HepG2 (cell line): ENCODE data around the gene CPEB3. TPM values are rescaled to one million over a fixed set of nuclear protein-coding genes. Genes with fewer than 3 reads are reported as not detected.
A peak's percentile ranks its signal among the peaks of the same experiment; 100 is the strongest.

Experiments
- ATAC-seq: fragments of 200-7000 bp; cut with Tn5 transposase; 3 replicates; pipeline ENCODE4 v1.9.1; 2020; ENCODE audit warnings: mild to moderate bottlenecking, moderate library complexity
- BruUV-seq: library from RNA; stranded (reverse); fragments of 400-500 nt; replicated peaks from 2 replicates; lab custom pipeline; 2021; lab: Mats Ljungman, UMichigan
- CTCF ChIA-PET: fragments of 300-600 bp; formaldehyde crosslinking; extraction: SDS; loops from one replicate; lab custom pipeline; 2021; ENCODE audit warnings: low total read pairs, inconsistent platforms, low intra/inter-chr PET ratio; lab: Yijun Ruan, JAX
- POLR2A ChIA-PET: fragments of 350-600 bp; sonication (Branson Sonifier 250); formaldehyde crosslinking; loops from one replicate; lab custom pipeline; 2020; ENCODE audit warnings: antibody characterized with exemption, inconsistent platforms; lab: Yijun Ruan, JAX
- DNase-seq: peaks from one replicate; pipeline ENCODE4 v3.0.0-alpha.2; 2015; ENCODE audit warnings: low spot score
- FAIRE-seq: peaks from 3 replicates; lab custom pipeline; 2011; peaks lifted over from hg19 to GRCh38; lab: Jason Lieb, UNC
- H2AFZ ChIP-seq: one replicate; pipeline ENCODE4 v1.6.1; 2011; ENCODE audit warnings: low read length, inconsistent platforms
- H3K27ac ChIP-seq: fragments of 300-600 bp; 3 replicates; pipeline ENCODE4 v1.8.0; 2011; ENCODE audit warnings: mixed run types, mild to moderate bottlenecking, mixed read lengths, low read length, inconsistent platforms; ENCODE audit not compliant: insufficient read depth; ENCODE audit errors: extremely low read length
- H3K27me3 ChIP-seq, 2 experiments: fragments of 200-600 bp in 1 of 2; 2 replicates in 1 of 2; 3 replicates in 1 of 2; pipeline versions ENCODE4 v1.6.0 to v1.8.0; 2011; ENCODE audit warnings: low read length in 2 of 2, mild to moderate bottlenecking in 2 of 2, moderate library complexity in 2 of 2, inconsistent platforms in 1 of 2; ENCODE audit not compliant: insufficient read depth in 2 of 2, control insufficient read depth in 1 of 2
- H3K36me3 ChIP-seq, 2 experiments: fragments of 200-600 bp in 1 of 2; replicated peaks in 1 of 2; 2 replicates in 1 of 2; 3 replicates in 1 of 2; pipeline versions ENCODE4 v1.5.1 to v1.8.0; 2011; ENCODE audit warnings: low read length in 2 of 2, inconsistent platforms in 1 of 2; ENCODE audit not compliant: insufficient read depth in 2 of 2, control insufficient read depth in 1 of 2
- H3K4me1 ChIP-seq: 2 replicates; pipeline ENCODE4 v1.5.1; 2012; ENCODE audit warnings: low read length, inconsistent platforms; ENCODE audit not compliant: insufficient read depth
- H3K4me2 ChIP-seq: 2 replicates; pipeline ENCODE4 v1.6.0; 2011; ENCODE audit warnings: low read depth, low read length, inconsistent platforms
- H3K4me3 ChIP-seq, 3 experiments: fragments of 200-600 bp in 1 of 3; sonication (generic), shearing (Covaris generic) in 1 of 3; replicated peaks in 1 of 3; 2 replicates each; pipeline ENCODE4 v1.5.1; 2011 to 2016; ENCODE audit warnings: low read length in 3 of 3, inconsistent platforms in 2 of 3, low read depth in 2 of 3, mild to moderate bottlenecking in 2 of 3, control low read depth in 1 of 3, mixed read lengths in 1 of 3; ENCODE audit not compliant: insufficient read depth in 1 of 3
- H3K79me2 ChIP-seq: one replicate; pipeline ENCODE4 v1.6.1; 2011; ENCODE audit warnings: low read length, inconsistent platforms; ENCODE audit not compliant: insufficient read depth
- H3K9ac ChIP-seq: 2 replicates; pipeline ENCODE4 v1.6.0; 2011; ENCODE audit warnings: mild to moderate bottlenecking, low read depth, low read length, inconsistent platforms; ENCODE audit not compliant: insufficient read depth
- H3K9me3 ChIP-seq: 2 replicates; pipeline ENCODE4 v1.5.1; 2012; ENCODE audit warnings: mild to moderate bottlenecking, low read length
- H4K20me1 ChIP-seq: 2 replicates; pipeline ENCODE4 v1.6.0; 2011; ENCODE audit warnings: inconsistent platforms, mild to moderate bottlenecking, low read length, moderate library complexity; ENCODE audit not compliant: insufficient read depth
- TBX3 ChIP-seq: fragments of 450-650 bp; IDR thresholded peaks from 2 replicates; pipeline ENCODE4 v1.6.1; 2017; ENCODE audit warnings: antibody characterized with exemption, mild to moderate bottlenecking, inconsistent platforms, borderline replicate concordance
- THYN1 ChIP-seq: sonication (generic); formaldehyde crosslinking; IDR thresholded peaks from 2 replicates; pipeline ENCODE4 v1.8.1; 2023; ENCODE audit warnings: low read depth, mild to moderate bottlenecking, moderate library complexity, missing genetic modification reagents, borderline replicate concordance
- TP53 ChIP-seq: sonication (generic); formaldehyde crosslinking; conservative IDR thresholded peaks from 2 replicates; pipeline ENCODE4 v1.4.0; 2020; ENCODE audit warnings: missing genetic modification reagents
- ZBTB3 ChIP-seq: sonication (generic); formaldehyde crosslinking; IDR thresholded peaks from 2 replicates; pipeline ENCODE4 v1.4.0; 2020; ENCODE audit warnings: low read depth, mild to moderate bottlenecking, moderate library complexity, missing genetic modification reagents, borderline replicate concordance
- ZNF256 ChIP-seq: sonication (generic); formaldehyde crosslinking; conservative IDR thresholded peaks from 2 replicates; pipeline ENCODE4 v1.4.0; 2020; ENCODE audit warnings: missing genetic modification reagents
- ZNF335 ChIP-seq: sonication (generic); formaldehyde crosslinking; IDR thresholded peaks from 2 replicates; pipeline ENCODE4 v1.4.0; 2020; ENCODE audit warnings: missing genetic modification reagents
- ZNF772 ChIP-seq: sonication (generic); formaldehyde crosslinking; IDR thresholded peaks from 2 replicates; pipeline ENCODE4 v1.5.0; 2020; ENCODE audit warnings: mild to moderate bottlenecking, missing genetic modification reagents
- WGBS: methylation state at CpG from one replicate; pipeline ENCODE4 v1.1.6; 2017; ENCODE audit warnings: low lambda C conversion rate; 5-methylcytosine and 5-hydroxymethylcytosine counted together
- in situ Hi-C: cut with HindIII; loops from 2 replicates; pipeline ENCODE4 v1.10.0; 2017; ENCODE audit warnings: low pct_unique_long_range_greater_than_20kb; ENCODE audit not compliant: extremely low pct_ligation_motif_present
- intact Hi-C: fragments of 100-400 bp; cut with micrococcal nuclease; formaldehyde crosslinking; loops from one replicate; pipeline ENCODE4 v1.10.0; 2022; ENCODE audit not compliant: unreplicated experiment
- polyA plus RNA-seq, 8 experiments: library from polyadenylated mRNA; depleted of rRNA in 3 of 8; stranded (reverse) in 7 of 8; unstranded in 1 of 8; fragments of >200 nt; fragmentation: Illumina TruSeq in 4 of 8; extraction: Trizol in 4 of 8; gene quantifications; 2 replicates each; pipeline versions ENCODE4 v1.2.1 to v1.2.3, GENCODE V29; 2011 to 2016; ENCODE audit warnings: low read depth in 4 of 8, missing spikeins in 1 of 8, mixed read lengths in 1 of 8; ENCODE audit not compliant: insufficient read depth in 1 of 8
- total RNA-seq, 5 experiments: library from RNA; depleted of rRNA; stranded (reverse); fragments of >200 nt; fragmentation: Illumina TruSeq; extraction: Trizol; gene quantifications; 2 replicates each; pipeline ENCODE4 v1.2.3, GENCODE V29; 2016; ENCODE audit warnings: low read depth in 1 of 5
- TF ChIP-seq, protein P1 (sequence below): sonication (generic); formaldehyde crosslinking; IDR thresholded peaks from 2 replicates; pipeline ENCODE4 v1.4.0; 2020; ENCODE audit warnings: missing genetic modification reagents, borderline replicate concordance
- TF ChIP-seq, protein P2 (sequence below): sonication (generic); formaldehyde crosslinking; IDR thresholded peaks from 2 replicates; pipeline ENCODE4 v1.5.0; 2020; ENCODE audit warnings: missing genetic modification reagents
- TF ChIP-seq, protein P3 (sequence below): sonication (generic); formaldehyde crosslinking; IDR thresholded peaks from 2 replicates; pipeline ENCODE4 v1.5.1; 2020; ENCODE audit warnings: missing genetic modification reagents, mild to moderate bottlenecking, borderline replicate concordance
- TF ChIP-seq, protein P4 (sequence below): sonication (generic); formaldehyde crosslinking; IDR thresholded peaks from 2 replicates; pipeline ENCODE4 v1.4.0; 2020; ENCODE audit warnings: mild to moderate bottlenecking, missing genetic modification reagents

The CPEB3 gene
- total and polyA plus RNA-seq, 2 of the 13 experiments (the other 11 are each of a cell fraction or from before 2014, with no cell fraction given): 0.66 to 0.70 TPM

DNA sequence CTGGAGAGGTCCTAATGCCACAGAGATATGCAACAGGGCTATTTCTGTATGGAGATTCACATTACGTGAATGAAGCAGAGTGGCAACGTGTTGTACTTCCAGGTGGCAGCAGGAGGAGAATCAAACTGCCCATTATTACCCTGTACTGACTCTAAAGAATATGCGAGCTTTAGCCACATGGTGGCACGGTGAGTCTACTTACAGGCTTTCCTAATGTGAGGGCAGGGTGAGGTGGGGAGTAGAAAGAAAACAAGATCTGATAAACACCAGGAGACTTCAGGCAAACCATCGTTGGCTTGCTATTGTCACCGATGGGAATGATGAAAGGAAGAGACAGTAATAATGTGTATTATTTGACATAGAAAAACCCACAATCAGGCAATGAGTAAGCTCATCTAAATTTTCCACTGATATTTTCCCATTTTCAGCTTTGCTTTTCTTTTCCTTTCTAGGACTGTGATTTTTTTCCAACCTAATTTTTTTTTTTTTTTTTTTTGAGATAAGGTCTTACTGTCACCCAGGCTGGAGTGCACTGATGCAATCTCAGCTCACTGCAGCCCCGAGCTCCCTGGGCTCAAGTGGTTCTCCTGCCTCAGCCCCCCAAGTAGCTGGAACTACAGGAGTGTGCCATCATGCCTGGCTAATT is 203.0 kb downstream of the CPEB3 start:
- ATAC-seq (peak; percentile 100), FAIRE-seq (peak; percentile 98), DNase-seq (peak; percentile 90)
- in situ Hi-C loops (loop anchor here (5.0 kb wide), 1 partner anchor 204 kb away; the partner anchor contains the start of genes CPEB3 and MARCHF5), intact Hi-C loops (loop anchor here (1.0 to 10.0 kb wide), 4 partner anchors 107 to 347 kb away; partner anchors contain the start of genes CPEB3 and MARCHF5)
- ChIA-PET CTCF (interaction anchor here (1.4 to 1.6 kb wide), 3 partner anchors 203 to 348 kb away, joined by 8 to 20 read pairs (median 16); partner anchors contain the start of genes CPEB3 and MARCHF5), POLR2A (interaction anchor here (0.8 to 1.1 kb wide), 2 partner anchors 37 to 113 kb away, joined by 3 read pairs; no protein-coding TSS in a partner anchor)
- 12% methylated on average over 7 of the region's 7 CpGs for WGBS
- 0 out of 2 replicates have a peak overlapping the region, but pooled peaks have one; percentile 8 for H3K4me2 ChIP-seq
- no peak overlapping the region for H2AFZ ChIP-seq
- no peaks in the 10 kb centered on the region for H3K27me3 ChIP-seq
- H3K27ac ChIP-seq: no peak overlapping the region
- H3K36me3 ChIP-seq: no peaks in the 10 kb centered on the region; a peak in 1 of 5 replicates
- peaks cover 20% of the 10 kb centered on the region for H3K4me1 ChIP-seq
- no TSS peak for BruUV-seq
- no peak overlapping the region for H3K9ac ChIP-seq
- no peak overlapping the region for H3K4me3 ChIP-seq
- H3K79me2 ChIP-seq: no peaks in the 10 kb centered on the region
- no peaks in the 10 kb centered on the region for H3K9me3 ChIP-seq
- H4K20me1 ChIP-seq: no peaks in the 10 kb centered on the region
- TF ChIP-seq ZBTB3 (CRISPR knock-in tag) (no peak), TBX3 (no peak), ZNF772 (CRISPR knock-in tag) (no peak), TP53 (CRISPR knock-in tag) (no peak), ZNF256 (CRISPR knock-in tag) (no peak), THYN1 (CRISPR knock-in tag) (no peak), ZNF335 (CRISPR knock-in tag) (0 out of 2 replicates have a peak, but pooled peaks have one; percentile 46)
- TF ChIP-seq, protein P1, sequence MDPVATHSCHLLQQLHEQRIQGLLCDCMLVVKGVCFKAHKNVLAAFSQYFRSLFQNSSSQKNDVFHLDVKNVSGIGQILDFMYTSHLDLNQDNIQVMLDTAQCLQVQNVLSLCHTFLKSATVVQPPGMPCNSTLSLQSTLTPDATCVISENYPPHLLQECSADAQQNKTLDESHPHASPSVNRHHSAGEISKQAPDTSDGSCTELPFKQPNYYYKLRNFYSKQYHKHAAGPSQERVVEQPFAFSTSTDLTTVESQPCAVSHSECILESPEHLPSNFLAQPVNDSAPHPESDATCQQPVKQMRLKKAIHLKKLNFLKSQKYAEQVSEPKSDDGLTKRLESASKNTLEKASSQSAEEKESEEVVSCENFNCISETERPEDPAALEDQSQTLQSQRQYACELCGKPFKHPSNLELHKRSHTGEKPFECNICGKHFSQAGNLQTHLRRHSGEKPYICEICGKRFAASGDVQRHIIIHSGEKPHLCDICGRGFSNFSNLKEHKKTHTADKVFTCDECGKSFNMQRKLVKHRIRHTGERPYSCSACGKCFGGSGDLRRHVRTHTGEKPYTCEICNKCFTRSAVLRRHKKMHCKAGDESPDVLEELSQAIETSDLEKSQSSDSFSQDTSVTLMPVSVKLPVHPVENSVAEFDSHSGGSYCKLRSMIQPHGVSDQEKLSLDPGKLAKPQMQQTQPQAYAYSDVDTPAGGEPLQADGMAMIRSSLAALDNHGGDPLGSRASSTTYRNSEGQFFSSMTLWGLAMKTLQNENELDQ (CRISPR knock-in tag): no peak
- TF ChIP-seq, protein P2, sequence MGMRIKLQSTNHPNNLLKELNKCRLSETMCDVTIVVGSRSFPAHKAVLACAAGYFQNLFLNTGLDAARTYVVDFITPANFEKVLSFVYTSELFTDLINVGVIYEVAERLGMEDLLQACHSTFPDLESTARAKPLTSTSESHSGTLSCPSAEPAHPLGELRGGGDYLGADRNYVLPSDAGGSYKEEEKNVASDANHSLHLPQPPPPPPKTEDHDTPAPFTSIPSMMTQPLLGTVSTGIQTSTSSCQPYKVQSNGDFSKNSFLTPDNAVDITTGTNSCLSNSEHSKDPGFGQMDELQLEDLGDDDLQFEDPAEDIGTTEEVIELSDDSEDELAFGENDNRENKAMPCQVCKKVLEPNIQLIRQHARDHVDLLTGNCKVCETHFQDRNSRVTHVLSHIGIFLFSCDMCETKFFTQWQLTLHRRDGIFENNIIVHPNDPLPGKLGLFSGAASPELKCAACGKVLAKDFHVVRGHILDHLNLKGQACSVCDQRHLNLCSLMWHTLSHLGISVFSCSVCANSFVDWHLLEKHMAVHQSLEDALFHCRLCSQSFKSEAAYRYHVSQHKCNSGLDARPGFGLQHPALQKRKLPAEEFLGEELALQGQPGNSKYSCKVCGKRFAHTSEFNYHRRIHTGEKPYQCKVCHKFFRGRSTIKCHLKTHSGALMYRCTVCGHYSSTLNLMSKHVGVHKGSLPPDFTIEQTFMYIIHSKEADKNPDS (CRISPR knock-in tag): no peak
- TF ChIP-seq, protein P3, sequence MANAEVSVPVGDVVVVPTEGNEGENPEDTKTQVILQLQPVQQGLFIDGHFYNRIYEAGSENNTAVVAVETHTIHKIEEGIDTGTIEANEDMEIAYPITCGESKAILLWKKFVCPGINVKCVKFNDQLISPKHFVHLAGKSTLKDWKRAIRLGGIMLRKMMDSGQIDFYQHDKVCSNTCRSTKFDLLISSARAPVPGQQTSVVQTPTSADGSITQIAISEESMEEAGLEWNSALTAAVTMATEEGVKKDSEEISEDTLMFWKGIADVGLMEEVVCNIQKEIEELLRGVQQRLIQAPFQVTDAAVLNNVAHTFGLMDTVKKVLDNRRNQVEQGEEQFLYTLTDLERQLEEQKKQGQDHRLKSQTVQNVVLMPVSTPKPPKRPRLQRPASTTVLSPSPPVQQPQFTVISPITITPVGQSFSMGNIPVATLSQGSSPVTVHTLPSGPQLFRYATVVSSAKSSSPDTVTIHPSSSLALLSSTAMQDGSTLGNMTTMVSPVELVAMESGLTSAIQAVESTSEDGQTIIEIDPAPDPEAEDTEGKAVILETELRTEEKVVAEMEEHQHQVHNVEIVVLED (CRISPR knock-in tag): 0 out of 2 replicates have a peak, but pooled peaks have one; percentile 43
- TF ChIP-seq, protein P4, sequence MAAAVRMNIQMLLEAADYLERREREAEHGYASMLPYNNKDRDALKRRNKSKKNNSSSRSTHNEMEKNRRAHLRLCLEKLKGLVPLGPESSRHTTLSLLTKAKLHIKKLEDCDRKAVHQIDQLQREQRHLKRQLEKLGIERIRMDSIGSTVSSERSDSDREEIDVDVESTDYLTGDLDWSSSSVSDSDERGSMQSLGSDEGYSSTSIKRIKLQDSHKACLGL (CRISPR knock-in tag): no peak
